ENCODE results near the gene EDEM2.

- TF ChIP-seq CTCF (IDR thresholded peaks at IDR 0.05; ENCODE audit: insufficient read depth, low read depth, low read length): no peak
- TF ChIP-seq EZH2 (IDR thresholded peaks at IDR 0.05; ENCODE audit: insufficient read depth, low read length): no peak
Measured at GRCh38 chr20:35079472-35080347, 67.4 kb downstream of the EDEM2 start.
